Heart left ventricle (tissue), 16 donors: ENCODE results near the gene BNIPL. TPM values are rescaled to one million over a fixed set of nuclear protein-coding genes. Genes with fewer than 3 reads are reported as not detected.

Experiments used
- ATAC-seq, 4 donors: fragments of 200-7000 bp; cut with Tn5 transposase; one replicate each; pipeline ENCODE4 v1.9.1; 2020 to 2022; ENCODE audit warnings: moderate library complexity in 4 of 4, mild to moderate bottlenecking in 3 of 4, moderate number of reproducible peaks in 1 of 4
- DNase-seq, 5 donors: peaks; one replicate each; pipeline ENCODE4 v3.0.0-alpha.2; 2020
- H3K27ac ChIP-seq, 12 donors: fragments of 200-600 bp; sonication (generic) in 4 of 12; one replicate each; pipeline versions ENCODE4 v1.5.0 to v1.8.0; 2016 to 2022; ENCODE audit warnings: mild to moderate bottlenecking in 2 of 12
- H3K27me3 ChIP-seq, 9 donors: fragments of 200-600 bp; sonication (generic) in 2 of 9; one replicate each; pipeline versions ENCODE4 v1.5.1 to v1.8.0; 2016 to 2022; ENCODE audit warnings: mild to moderate bottlenecking in 3 of 9
- H3K36me3 ChIP-seq, 9 donors: fragments of 200-600 bp; sonication (generic) in 2 of 9; one replicate each; pipeline versions ENCODE4 v1.5.0 to v1.8.0; 2018 to 2022; ENCODE audit warnings: mild to moderate bottlenecking in 2 of 9
- H3K4me1 ChIP-seq, 12 donors: fragments of 200-600 bp; sonication (generic) in 4 of 12; one replicate each; pipeline versions ENCODE4 v1.5.0 to v1.8.0; 2016 to 2022; ENCODE audit warnings: mild to moderate bottlenecking in 3 of 12
- H3K4me3 ChIP-seq, 12 donors: fragments of 200-600 bp; sonication (generic) in 4 of 12; one replicate each; pipeline versions ENCODE4 v1.5.0 to v1.8.0; 2017 to 2022; ENCODE audit warnings: mild to moderate bottlenecking in 9 of 12, moderate library complexity in 4 of 12
- H3K9me3 ChIP-seq, 12 donors: fragments of 200-600 bp; sonication (generic) in 4 of 12; one replicate each; pipeline versions ENCODE4 v1.5.0 to v1.8.0; 2016 to 2022; ENCODE audit warnings: mild to moderate bottlenecking in 1 of 12
- CTCF ChIP-seq, 12 donors: fragments of 200-600 bp; sonication (generic) in 4 of 12; IDR thresholded peaks; one replicate each; pipeline versions ENCODE4 v1.5.0 to v1.8.0; 2018 to 2022; ENCODE audit warnings: antibody characterized with exemption in 12 of 12, mild to moderate bottlenecking in 5 of 12
- POLR2A ChIP-seq, 2 donors: fragments of 450-650 bp; IDR thresholded peaks; one replicate each; pipeline ENCODE4 v1.6.1; 2017; ENCODE audit warnings: antibody characterized with exemption in 2 of 2, mild to moderate bottlenecking in 2 of 2, moderate library complexity in 2 of 2
- WGBS, 4 donors: extraction: QIAGEN DNeasy Blood & Tissue Kit in 2 of 4; methylation state at CpG; one replicate each; pipeline versions ENCODE4 v1.1.5 to v1.1.7; 2013 to 2018; 5-methylcytosine and 5-hydroxymethylcytosine counted together
- intact Hi-C, 10 donors: fragments of 100-400 bp; cut with DNase I; formaldehyde crosslinking; loops; one replicate each; pipeline versions ENCODE4 v1.11.1 to v1.14.2; 2022
- polyA plus RNA-seq, 2 donors: library from polyadenylated mRNA; stranded (reverse); fragments of 200-250 nt; gene quantifications; one replicate each; pipeline ENCODE4 v1.2.3, GENCODE V29; 2013
- total RNA-seq, 9 donors: library from RNA; depleted of rRNA in 2 of 9; stranded (reverse); fragments of >200 nt in 2 of 9; fragmentation: NEBNext Ultra II Directional in 3 of 9; extraction: Animal tissue kit (Norgen Biotek cat#: 25700) in 3 of 9; gene quantifications; one replicate each; pipeline versions ENCODE4 v1.1.0 to v1.2.4, GENCODE V29; 2016 to 2023
- donor health status: ischemic (EF 13 %, LVEDD 7.1; RV severe dilation, severe dysfunction).
- donor health status: healthy with polysubstance abuse.
- donor health status: DM: no; HTN: yes; CAD: no.
- donor health status: DM: no; HTN: no; CAD: no.
- donor health status: ischemic (EF 25% LVEDD 6.9; RV normal size, moderate dysfunction).
- donor health status: ischemic (EF 25% LVEDD 5.7; RV mildly dilated, moderate dysfunction).
- donor health status: healthy.
- donor health status: DM: yes; HTN: yes; CAD: no.
- donor health status: ischemic (EF 35%, LVEDD 5.7; RV mildly dilated, moderate dysfunction).
- donor health status: nonischemic (EF 11% LVEDD 7.7; RV severe dilation, severe dysfunction).
- donor health status: DM: yes; HTN: yes; CAD: no.
- donor health status: PGD.
- donor health status: ischemic (EF 29% LVEDD 5.4; RV normal size, mild dysfunction).
- donor health status: nonischemic (EF 23%, LVEDD 6.1; RV moderate dilation, normal function).

BNIPL gene
- total and polyA plus RNA-seq, 11 donors, result 0.07 to 0.65 (median 0.38) TPM; not detected in 2

DNA sequence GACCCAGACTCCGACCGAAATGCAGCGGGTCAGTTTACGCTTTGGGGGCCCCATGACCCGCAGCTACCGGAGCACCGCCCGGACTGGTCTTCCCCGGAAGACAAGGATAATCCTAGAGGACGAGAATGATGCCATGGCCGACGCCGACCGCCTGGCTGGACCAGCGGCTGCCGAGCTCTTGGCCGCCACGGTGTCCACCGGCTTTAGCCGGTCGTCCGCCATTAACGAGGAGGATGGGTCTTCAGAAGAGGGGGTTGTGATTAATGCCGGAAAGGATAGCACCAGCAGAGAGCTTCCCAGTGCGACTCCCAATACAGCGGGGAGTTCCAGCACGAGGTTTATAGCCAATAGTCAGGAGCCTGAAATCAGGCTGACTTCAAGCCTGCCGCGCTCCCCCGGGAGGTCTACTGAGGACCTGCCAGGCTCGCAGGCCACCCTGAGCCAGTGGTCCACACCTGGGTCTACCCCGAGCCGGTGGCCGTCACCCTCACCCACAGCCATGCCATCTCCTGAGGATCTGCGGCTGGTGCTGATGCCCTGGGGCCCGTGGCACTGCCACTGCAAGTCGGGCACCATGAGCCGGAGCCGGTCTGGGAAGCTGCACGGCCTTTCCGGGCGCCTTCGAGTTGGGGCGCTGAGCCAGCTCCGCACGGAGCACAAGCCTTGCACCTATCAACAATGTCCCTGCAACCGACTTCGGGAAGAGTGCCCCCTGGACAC lies 11.7 kb downstream of the BNIPL start:
- TF ChIP-seq CTCF (IDR thresholded peaks at IDR 0.05), result peak in 8 of 12 donors; percentile 30 to 65 (median 50)
- no peak for TF ChIP-seq POLR2A (IDR thresholded peaks at IDR 0.05)
- H3K27me3 ChIP-seq, result no peaks in the 10 kb centered on the region
- DNase-seq (peak; percentile 72 to 84 (median 79)), ATAC-seq (peak; percentile 70 to 86 (median 84))
- peaks cover 0 to 40% (median 23%) of the 10 kb centered on the region in 9 donors for H3K36me3 ChIP-seq
- no peaks in the 10 kb centered on the region for H3K9me3 ChIP-seq
- intact Hi-C loops, result loop anchor here in 3 of 10 donors (1.0 to 5.0 kb wide), 3 partner anchors 24 to 41 kb away; partner anchors contain the start of genes MINDY1 (in 1 of the 3) and PRUNE1 (in 1 of the 3)
- WGBS, 4 donors, result 0% methylated on average over 1 to 48 of the region's 48 CpGs
- H3K4me1 ChIP-seq, result peaks cover 0 to 42% (median 19%) of the 10 kb centered on the region in 12 donors
- peak overlapping the region; percentile 53 to 95 (median 90) for H3K27ac ChIP-seq
- peak overlapping the region; percentile 60 to 87 (median 77) for H3K4me3 ChIP-seq

- 6 to 20% (median 11%) methylated on average over 3 of the region's 3 CpGs for WGBS, 4 donors
- Histone ChIP-seq H3K27me3 (no peaks in the 10 kb centered on the region), H3K36me3 (peaks cover 2 to 42% (median 24%) of the 10 kb centered on the region in 9 donors), H3K4me1 (peaks cover 0 to 42% (median 19%) of the 10 kb centered on the region in 12 donors), H3K27ac (peak overlapping the region; percentile 53 to 95 (median 90)), H3K4me3 (peak overlapping the region; percentile 60 to 87 (median 77)), H3K9me3 (no peaks in the 10 kb centered on the region)
- intact Hi-C loops, result loop anchor here in 3 of 10 donors (1.0 to 5.0 kb wide), 3 partner anchors 24 to 41 kb away; partner anchors contain the start of genes MINDY1 (in 1 of the 3) and PRUNE1 (in 1 of the 3)
- no peak for ATAC-seq
- TF ChIP-seq CTCF (IDR thresholded peaks at IDR 0.05) (peak in 4 of 12 donors; percentile 45 to 54 (median 50)), POLR2A (IDR thresholded peaks at IDR 0.05) (peak in 1 of 2 donors; percentile 42)
- no peak for DNase-seq
Measured at GRCh38 chr1:151048645-151049032, 12.3 kb downstream of the BNIPL start.

DNA sequence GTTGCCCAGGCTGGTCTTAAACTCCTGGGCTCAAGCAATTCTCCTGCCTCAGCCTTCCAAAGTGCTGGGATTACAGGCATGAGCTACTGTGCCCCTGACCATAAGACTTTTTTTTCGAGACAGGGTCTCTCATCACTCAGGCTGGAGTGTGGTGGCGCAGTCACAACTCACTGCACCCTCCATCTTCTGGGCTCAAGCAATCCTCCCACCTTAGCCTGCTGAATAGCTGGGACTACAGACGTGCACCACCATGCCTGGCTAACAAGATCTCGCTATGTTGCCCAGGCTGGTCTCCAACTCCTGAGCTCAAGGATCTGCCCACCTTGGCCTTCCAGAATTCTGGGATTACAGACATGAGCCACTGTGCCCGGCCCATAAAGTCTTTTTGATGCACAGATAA lies 13.1 kb downstream of the BNIPL start:
- ATAC-seq, result no peak
- Histone ChIP-seq H3K9me3 (no peaks in the 10 kb centered on the region), H3K36me3 (peaks cover 2 to 50% (median 32%) of the 10 kb centered on the region in 9 donors)

More for the DNA sequence above, 13.1 kb downstream of the BNIPL start:
- Histone ChIP-seq H3K27ac (peak overlapping the region in 1 of 12 donors; percentile 95), H3K4me1 (peaks cover 0 to 46% (median 19%) of the 10 kb centered on the region in 12 donors), H3K4me3 (peak overlapping the region in 1 of 12 donors; percentile 10), H3K27me3 (no peaks in the 10 kb centered on the region)
- 83 to 94% (median 92%) methylated on average over 5 of the region's 5 CpGs for WGBS, 4 donors
- intact Hi-C loops, result loop anchor here in 1 of 10 donors (5.0 kb wide), 1 partner anchor 42 kb away; the partner anchor contains the start of genes MINDY1 and PRUNE1
- TF ChIP-seq CTCF (IDR thresholded peaks at IDR 0.05) (no peak), POLR2A (IDR thresholded peaks at IDR 0.05) (no peak)
- DNase-seq, result no peak
